ENCODE measurements around the gene TIMM10.

Gene TIMM10

DNA sequence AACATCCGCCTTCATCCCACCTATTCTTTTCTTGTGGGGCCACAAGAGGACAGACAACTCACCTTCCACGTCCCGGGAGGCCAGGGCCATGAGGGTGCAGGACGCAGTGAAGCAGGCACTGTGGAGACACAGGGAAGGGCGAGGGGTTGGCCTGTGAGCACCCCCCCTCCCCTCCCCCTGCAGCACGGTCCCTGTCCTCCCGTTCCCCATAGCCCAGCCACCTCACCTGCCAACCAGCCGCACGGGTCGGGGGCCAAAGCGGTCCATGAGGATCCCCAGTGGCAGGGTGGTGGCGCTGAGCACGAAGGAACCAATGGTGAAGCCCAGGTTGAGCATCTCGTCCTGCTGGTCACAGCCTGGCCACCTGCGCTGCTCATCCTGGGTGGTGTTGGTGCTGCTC, 29.6 kb downstream of the TIMM10 start:
- DNase-seq: no peak

DNA sequence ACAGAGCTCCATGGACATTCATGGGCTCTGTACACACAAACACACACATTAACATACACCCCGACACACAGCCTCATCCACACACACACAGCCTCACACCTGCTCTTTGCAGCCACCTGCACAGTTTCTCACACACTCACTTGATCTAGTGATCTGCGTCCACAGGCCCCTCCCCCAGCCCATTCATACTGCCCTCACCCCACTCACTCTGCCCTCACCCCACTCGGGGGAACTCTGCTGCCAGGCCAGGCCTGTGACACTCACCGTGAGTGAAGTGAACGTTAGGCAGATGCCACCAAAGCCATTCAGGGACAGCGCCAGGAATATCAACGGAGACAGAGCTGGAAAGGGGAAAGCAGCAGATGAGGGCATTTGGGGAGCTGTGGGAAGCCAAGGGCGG, 30.0 kb downstream of the TIMM10 start:
- DNase-seq: no peak

DNA sequence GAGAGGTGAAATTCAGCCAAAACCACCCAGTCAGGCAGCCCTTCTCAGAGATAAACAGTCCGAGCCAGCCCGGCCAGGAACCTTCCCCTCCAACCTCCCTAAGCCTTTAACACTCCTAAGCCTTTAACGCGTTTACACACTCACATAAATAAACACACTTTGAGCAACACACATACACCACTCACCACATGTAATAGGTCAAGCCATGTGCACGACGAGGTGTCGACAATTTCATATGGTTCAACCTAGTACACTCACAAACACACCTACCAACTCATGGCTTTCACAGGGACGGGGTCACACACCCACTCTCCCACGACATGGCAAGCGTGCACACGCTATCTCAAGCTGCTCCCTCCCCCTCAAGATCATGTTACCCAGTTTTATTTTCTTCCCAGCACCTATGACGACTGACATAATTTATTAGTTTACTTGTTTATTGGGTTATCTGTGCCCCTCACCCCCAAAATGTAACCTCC, 30.5 kb downstream of the TIMM10 start:
- no peak for DNase-seq

- DNase-seq: peak; percentile 80
Measured at GRCh38 chr11:57499413-57499982, 31.1 kb downstream of the TIMM10 start.

DNA sequence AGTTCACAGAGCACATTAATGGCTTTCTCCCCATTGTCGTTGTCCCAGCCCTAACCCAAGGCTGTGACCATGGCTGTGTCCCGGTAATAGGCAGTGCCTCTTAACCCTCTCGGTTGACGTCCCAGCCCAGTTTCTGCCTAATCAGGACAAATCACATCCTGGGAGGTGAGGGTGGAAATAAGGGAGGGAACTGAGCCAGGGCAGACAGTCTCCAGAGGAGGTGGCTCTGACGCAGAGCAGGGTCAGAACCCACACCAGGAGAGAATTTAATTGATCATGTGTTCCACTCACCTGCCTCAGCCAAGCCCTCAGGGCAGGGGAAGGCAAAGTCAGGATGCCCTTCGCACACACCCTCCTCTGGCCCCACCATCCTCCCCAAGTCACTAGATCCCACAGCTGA, 32.0 kb downstream of the TIMM10 start:
- no peak for DNase-seq

DNA sequence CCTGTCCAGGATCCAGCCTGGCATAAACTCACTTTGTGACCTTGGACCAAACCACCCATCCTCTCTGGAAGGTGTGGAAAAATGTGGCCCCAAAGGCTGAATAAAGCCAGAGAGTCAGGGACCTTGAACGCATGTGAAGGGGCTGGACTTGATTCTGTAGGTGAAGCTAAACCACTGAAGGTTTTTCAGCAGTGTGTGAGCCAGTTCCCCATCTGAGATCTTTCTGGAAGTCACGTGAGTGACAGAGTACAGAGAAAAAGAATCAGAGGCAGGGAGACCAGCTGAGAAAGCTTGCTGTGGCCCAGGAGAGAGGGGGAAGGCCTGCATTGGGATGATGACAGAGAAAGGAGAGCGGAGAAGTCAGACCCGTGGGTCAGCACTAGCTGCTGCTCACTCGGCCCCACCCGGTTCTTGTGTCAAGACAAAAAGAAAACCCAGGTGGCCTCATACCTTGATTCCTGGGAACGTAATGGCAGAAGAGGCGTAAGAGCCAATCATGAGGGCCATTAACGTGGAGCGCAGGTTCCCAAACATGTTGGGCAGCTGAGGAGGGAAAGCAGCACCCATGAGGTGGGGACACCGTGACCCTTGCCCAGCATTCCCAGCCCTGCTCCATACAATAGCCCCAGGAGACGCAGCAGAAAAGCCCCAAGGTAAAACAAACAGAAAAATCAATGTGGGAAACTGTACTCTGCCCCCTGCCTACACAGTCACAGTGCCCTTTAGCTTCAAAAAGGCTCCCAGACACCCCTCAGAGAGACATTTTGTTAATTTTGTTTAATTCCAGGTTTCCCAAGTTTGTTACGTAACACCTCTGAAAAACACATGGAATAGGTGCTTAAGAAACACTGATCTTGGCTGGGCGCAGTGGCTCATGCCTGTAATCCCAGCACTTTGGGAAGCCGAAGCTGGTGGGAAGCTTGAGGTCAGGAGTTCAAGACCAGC, 33.0 kb downstream of the TIMM10 start:
- no peak for DNase-seq

DNA sequence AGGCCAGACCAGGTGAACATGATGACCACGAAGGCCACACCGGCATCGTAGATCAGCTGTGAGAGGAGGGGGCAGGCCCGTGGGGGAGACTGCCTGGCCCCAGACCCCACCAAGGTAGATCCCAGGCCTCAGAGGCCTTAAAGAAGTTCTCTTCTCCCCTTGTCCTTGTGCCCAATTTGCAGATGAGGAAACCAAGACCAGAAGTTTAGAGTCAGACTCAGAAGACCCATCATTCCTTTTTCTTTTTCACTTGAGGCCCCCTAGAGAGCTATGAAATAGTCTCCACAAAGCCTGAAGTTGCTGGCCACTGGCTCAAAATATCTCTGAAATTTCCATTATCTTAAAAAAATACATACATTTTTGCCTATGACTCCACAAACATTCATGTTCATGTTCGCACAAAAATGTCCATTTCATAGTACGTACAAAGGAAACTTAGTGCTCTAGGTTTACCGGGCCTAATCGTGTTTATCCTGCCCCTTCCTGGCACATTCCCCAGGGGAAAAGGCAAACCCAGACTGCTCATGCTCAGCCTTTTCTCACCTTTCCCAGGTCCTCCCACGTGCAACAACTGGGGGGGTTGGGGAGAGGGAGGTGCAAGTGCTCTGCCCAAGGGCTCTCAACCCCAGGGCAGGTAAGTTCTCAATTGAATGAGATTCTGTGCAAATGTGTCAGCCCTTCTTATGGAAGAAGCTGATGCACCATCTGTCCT, 34.3 kb downstream of the TIMM10 start:
- no peak for DNase-seq

DNA sequence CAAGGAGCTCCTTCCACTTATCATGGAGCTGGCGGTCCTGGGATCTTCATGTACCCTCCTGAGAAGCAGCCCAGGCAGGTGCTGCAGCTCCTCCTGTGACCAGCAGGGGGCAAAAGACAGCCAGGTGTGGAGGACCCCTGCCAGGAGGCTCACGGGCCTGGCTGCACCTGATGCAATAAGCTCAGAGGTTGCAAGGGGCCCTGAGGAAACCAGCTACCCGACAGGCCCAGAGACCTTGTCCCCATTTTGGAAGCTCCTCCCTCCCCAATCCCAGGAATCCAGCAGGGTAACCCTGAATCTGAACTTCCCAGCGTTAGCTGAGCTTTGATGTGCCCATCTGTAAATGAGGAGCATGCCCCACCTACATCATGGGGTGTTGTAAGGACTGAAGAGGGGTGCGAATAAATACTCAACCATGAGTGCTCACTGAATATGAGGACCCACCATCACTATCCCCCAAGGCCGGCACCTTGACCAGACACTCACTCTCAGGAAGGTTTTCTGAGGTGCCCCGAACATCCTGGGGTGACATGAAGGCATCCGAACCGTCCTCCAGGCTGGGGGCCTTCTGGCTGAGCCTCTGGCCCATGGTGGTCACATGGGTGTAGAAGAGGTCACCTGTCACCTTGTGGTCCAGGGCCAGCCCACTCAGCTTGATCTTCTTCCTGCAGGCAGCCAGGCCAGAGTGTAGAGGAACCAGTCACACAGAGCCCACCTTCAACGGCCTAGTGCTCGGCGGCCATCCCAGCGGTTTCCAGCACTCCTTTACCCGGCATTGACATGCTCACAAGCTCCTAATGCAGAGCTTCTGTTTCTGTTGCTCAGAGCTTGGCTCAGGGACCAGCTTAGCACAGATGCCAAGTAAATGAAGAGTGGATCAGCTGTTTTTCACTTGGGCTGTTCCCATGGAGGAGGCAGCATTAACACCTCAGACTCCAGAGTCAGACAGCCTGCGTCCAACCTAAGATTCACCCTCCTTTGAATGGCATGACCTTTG, 36.7 kb downstream of the TIMM10 start:
- no peak for DNase-seq

DNA sequence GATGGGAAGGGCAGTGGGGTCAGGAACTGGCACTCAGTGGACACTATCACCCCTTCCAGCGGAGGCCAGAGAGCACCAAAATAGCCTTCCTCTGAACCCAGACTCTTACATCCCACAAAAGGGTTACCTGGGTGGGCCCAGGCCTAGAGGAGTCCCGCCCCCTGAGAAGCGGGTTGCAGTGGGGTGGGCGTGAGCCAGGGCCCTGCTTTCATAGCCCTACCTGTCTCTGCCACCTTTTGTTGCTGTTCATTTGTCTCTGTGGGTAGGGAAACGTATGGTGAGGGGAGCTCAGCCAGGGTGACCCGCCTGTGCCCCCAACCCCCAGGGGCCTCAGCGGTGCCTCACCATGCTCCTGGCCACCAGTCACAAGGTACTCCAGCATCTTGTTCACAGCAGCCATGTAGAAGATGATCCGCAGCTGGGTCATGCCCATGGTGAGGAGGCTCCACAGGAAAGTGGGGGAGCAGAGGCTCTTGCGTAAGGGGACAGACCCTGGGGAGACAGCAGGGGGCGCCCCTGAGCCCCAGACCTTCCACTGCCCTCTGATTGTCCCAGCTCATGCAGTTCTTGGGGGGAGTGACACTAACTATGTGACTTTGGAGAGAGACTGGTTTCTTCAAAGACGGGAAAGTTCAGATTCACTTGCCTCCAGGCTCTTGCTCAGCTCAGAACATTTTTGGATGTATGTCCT, 39.0 kb downstream of the TIMM10 start:
- no peak for DNase-seq

GRCh38 chr11:57490456-57491248, 39.9 kb downstream of the TIMM10 start:
- DNase-seq: peak; percentile 46

GRCh38 chr11:57487920-57488659, 42.5 kb downstream of the TIMM10 start:
- DNase-seq: no peak

DNA sequence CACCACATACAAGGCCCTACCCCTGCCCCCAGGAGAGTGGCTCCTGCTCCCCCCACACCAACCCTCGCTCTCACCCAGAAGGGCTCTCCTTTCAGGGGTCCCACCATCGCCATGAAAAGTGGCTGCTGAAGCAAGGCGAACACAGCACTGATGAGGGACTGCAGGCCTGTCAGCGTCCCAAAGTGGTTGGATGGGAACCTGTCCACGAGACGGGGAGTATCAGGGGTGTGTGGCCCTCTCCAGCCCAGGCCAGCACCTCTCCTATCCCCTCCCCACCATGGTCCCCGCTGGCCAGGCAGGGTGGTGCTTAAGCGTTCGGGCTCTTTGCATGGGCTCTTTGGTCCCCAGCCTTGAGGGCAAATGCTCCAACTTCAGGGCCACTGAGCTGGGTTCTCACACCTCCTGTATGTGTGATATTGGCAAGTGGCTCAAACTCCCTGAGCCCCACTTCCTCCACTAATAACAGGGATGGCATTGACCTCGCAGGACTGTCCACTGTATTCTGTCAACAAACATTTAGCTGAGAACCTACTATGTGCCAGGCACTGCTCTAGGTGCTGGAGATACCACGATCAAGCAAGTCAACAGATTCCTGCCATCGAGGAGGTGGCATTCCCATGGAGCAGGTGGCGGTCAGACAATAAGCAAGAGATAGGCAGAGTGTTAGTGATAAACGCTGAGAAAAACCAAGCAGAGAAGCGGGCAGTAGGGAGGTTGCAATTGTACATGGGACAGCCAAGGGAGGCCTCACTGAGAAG, 43.4 kb downstream of the TIMM10 start:
- DNase-seq: no peak

GRCh38 chr11:57485217-57485990, 45.1 kb downstream of the TIMM10 start:
- no peak for DNase-seq

DNA sequence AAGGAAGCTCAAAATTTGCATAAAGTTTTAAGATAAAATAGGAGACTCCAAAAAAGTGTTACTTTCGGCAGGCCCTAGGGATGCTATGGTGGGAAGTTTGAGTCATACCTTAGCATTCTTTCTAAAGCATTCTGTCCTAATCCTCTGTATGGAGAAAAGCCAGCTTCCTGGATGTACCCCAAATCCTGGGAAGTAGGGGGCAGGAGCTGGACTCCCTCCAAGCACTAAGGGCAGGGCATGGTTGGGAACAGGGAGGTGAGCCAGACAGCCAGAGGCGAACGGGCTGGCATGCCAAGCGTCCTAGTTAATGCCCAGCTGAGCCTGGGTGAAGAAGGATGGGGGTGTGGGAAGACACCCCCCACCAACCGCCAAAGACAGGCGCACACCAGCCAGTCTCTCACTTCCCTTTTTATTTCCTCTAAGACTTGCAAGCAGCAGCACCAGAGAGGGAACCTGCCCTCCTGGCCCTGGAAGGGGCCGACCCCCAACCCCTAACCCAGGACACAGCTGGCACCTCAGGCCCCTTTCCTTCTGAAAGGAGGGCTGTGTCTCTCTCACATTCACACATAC, 46.3 kb downstream of the TIMM10 start:
- DNase-seq: peak; percentile 29

GRCh38 chr11:57483562-57483918, 47.0 kb downstream of the TIMM10 start:
- no peak for DNase-seq

DNA sequence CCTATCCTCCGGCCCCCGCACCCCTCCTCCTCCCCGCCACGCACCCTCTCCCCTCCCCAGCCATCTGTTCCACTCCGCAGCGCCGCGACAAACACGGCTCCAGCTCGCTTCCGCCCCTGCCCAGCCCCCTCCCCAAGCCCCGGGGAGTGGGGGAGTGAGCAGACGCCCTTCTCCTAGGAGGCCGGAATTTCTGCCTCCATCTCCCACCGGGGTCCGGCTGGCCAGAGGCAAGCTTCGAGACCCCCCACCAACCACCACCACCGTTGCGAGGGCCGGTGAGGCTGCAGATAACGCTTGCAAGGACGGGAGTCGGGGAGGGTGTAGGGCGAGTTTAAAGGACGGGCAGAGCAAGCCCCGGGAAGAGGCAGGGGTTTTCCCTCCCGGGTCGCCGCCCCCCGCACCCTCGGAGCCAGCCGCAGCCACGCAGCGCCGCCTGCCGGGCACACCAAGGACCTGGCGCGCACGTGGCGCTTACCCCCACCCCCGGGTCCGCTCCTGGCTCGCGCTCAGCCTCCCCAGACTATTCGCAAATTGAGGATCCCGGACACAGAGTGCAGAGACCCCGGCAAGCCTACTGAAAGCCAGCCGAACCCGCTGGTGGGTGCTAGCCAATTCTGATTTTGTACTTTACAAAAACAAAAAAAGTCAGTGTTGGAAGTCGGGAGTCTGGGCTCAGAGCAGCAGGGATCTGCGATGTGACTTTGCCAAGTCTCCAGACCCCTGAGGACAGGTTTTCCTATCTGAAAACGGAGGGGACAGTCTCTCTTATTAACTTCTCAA, 47.6 kb downstream of the TIMM10 start:
- no peak for DNase-seq
